ENCODE data around the gene CARD11. TPM values are rescaled to one million over a fixed set of nuclear protein-coding genes. Genes with fewer than 3 reads are reported as not detected.

CARD11 gene
- 29.0 and 32.9 TPM in 2 replicates for total RNA-seq (2014; rRNA removed; shearing (Covaris generic))
- polyA plus RNA-seq (2016; fragmentation: Nextera tagmentation; extraction: Ambion mirVana) = 17.7 and 19.0 TPM in 2 replicates
- long read RNA-seq = 0 reads

DNA sequence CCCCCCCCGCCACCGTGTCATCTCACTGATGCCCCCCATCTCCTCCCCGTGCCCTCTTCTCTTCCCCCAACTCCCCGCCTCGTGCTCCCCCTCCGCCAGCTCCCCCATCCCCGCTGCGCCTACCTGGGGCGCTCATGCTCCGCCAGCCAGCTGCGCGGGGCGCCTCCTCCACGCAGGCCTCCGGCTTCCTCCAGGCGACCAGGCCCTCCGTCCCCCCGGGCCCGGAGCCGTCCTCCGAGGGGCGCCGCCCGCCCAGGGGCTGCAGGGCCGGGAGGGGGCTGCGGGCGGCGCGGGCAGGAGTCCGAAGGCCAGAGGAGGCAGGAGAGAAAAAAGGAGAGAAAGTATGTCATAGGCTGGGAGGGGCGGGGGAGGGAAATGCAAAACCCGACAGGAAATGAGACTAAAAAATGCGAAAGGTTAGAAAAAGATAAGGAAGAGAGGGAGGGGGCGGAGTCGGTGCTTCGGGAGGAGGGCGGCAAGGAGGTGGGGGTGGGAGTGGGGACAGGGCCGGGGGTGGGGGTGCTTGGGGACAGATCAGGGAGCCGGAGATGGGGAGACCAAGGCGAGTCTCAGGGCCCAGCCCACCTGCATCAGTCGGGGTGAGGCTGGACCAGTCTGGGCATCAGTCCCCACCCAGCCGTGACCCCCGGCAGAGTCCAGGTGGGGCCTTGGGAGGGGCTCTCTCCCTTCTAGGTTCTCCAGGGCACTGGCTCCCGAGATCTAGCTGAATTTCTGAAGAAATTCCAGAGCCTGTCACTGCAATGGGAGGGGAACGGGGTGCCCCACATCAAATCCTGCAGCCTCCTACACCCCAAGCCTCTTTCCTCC, at the start of gene CARD11:
Gene CARD11 (minus strand): TSS at position 324 of the 828 bp plus-strand sequence. CDS start 85,361 bp downstream, outside the sequence.
- Histone ChIP-seq H3F3A (replicated peaks; ENCODE audit: low read depth) (0 out of 2 replicates have a peak, but pooled peaks cover 3% of the 10 kb centered on the region), H3K4me1 (ENCODE audit: insufficient read depth) (peaks cover 5% of the 10 kb centered on the region; the same call in 1 of the 2 replicates), H3K79me2 (replicated peaks; ENCODE audit: insufficient read depth) (peaks cover 30% of the 10 kb centered on the region), H3K4me2 (peak within 1 kb of the TSS; percentile 93), H3K4me3 (peak within 1 kb of the TSS; percentile 91), H3K36me3 (ENCODE audit: insufficient read depth) (no peaks in the 10 kb centered on the region), H2AFZ (peak within 1 kb of the TSS; percentile 98), H4K20me1 (replicated peaks; ENCODE audit: insufficient read depth) (no peaks in the 10 kb centered on the region), H3K27ac (ENCODE audit: low read depth) (no peak within 1 kb of the TSS), H3K9me2 (ENCODE audit: insufficient read depth) (no peaks in the 10 kb centered on the region), H3K27me3 (ENCODE audit: insufficient read depth) (no peaks in the 10 kb centered on the region)
- no peaks in the 10 kb centered on the region; the same call in 2 of the 3 replicates for H3K36me3 Mint-ChIP-seq (ENCODE audit: low read depth)
- ATAC-seq = peak; percentile 65
- peaks cover 17% of the 10 kb centered on the region for H3K27me3 Mint-ChIP-seq (ENCODE audit: insufficient read depth, low read depth, poor library complexity)
- peaks cover 13% of the 10 kb centered on the region for H3K4me1 Mint-ChIP-seq
- peak; percentile 78 for DNase-seq (ENCODE audit: low spot score)
- TF ChIP-seq, protein P1, sequence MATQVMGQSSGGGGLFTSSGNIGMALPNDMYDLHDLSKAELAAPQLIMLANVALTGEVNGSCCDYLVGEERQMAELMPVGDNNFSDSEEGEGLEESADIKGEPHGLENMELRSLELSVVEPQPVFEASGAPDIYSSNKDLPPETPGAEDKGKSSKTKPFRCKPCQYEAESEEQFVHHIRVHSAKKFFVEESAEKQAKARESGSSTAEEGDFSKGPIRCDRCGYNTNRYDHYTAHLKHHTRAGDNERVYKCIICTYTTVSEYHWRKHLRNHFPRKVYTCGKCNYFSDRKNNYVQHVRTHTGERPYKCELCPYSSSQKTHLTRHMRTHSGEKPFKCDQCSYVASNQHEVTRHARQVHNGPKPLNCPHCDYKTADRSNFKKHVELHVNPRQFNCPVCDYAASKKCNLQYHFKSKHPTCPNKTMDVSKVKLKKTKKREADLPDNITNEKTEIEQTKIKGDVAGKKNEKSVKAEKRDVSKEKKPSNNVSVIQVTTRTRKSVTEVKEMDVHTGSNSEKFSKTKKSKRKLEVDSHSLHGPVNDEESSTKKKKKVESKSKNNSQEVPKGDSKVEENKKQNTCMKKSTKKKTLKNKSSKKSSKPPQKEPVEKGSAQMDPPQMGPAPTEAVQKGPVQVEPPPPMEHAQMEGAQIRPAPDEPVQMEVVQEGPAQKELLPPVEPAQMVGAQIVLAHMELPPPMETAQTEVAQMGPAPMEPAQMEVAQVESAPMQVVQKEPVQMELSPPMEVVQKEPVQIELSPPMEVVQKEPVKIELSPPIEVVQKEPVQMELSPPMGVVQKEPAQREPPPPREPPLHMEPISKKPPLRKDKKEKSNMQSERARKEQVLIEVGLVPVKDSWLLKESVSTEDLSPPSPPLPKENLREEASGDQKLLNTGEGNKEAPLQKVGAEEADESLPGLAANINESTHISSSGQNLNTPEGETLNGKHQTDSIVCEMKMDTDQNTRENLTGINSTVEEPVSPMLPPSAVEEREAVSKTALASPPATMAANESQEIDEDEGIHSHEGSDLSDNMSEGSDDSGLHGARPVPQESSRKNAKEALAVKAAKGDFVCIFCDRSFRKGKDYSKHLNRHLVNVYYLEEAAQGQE (IDR thresholded peaks at IDR 0.05; ENCODE audit: unreplicated experiment) = no peak
- no peak for TF ChIP-seq STAT1 (IDR thresholded peaks at IDR 0.05; ENCODE audit: unreplicated experiment)
- H3K9me3 Mint-ChIP-seq = no peaks in the 10 kb centered on the region
- peak within 1 kb of the TSS; percentile 85 for H3K4me3 Mint-ChIP-seq
- H3K27ac Mint-ChIP-seq = 0 out of 2 replicates have a peak within 1 kb of the TSS, but pooled peaks have one; percentile 17

DNA sequence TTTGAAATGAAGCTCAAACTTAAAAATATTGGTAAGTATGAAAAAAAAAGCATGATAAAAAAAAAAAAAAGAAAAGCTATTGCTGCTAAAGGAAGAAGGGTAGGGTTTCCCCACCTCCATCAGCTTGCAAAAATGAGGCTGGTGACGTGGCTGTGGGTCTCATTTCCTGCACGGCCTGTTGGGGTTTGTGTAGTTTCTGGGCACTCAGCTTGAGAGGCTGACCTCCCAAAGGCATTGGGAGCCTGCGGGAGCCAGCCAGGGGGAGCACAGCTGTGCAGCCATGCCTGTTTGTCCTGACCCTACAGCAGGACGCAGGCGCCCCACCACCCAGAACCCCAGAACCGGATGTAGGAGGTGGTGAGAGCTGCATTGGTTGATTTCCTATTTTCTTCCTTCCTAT, 48.8 kb upstream of the CARD11 start:
- Histone ChIP-seq H3K27ac (ENCODE audit: low read depth) (no peak overlapping the region), H3K27me3 (ENCODE audit: insufficient read depth) (no peaks in the 10 kb centered on the region), H3K4me1 (ENCODE audit: insufficient read depth) (no peaks in the 10 kb centered on the region), H2AFZ (no peak overlapping the region), H3K4me3 (no peak overlapping the region), H3F3A (replicated peaks; ENCODE audit: low read depth) (no peaks in the 10 kb centered on the region), H3K36me3 (ENCODE audit: insufficient read depth) (no peaks in the 10 kb centered on the region), H4K20me1 (replicated peaks; ENCODE audit: insufficient read depth) (no peaks in the 10 kb centered on the region), H3K79me2 (replicated peaks; ENCODE audit: insufficient read depth) (no peaks in the 10 kb centered on the region), H3K9me2 (ENCODE audit: insufficient read depth) (no peaks in the 10 kb centered on the region), H3K4me2 (no peak overlapping the region)
- ATAC-seq = no peak
- peaks cover 2% of the 10 kb centered on the region for H3K27me3 Mint-ChIP-seq (ENCODE audit: insufficient read depth, low read depth, poor library complexity)
- no peak for DNase-seq (ENCODE audit: low spot score)
- H3K36me3 Mint-ChIP-seq (ENCODE audit: low read depth) = no peaks in the 10 kb centered on the region
- no peaks in the 10 kb centered on the region; the same call in 2 of the 3 replicates for H3K9me3 Mint-ChIP-seq
- H3K27ac Mint-ChIP-seq = no peak overlapping the region
- no peak overlapping the region for H3K4me3 Mint-ChIP-seq
- H3K4me1 Mint-ChIP-seq = peaks cover 5% of the 10 kb centered on the region
- TF ChIP-seq EZH2 (IDR thresholded peaks at IDR 0.05; ENCODE audit: low read depth, unreplicated experiment) (no peak), ZNF331 (CRISPR knock-in tag; IDR thresholded peaks at IDR 0.05; ENCODE audit: low read depth) (no peak), JUNB (IDR thresholded peaks at IDR 0.05; ENCODE audit: unreplicated experiment) (no peak), CREB1 (CRISPR knock-in tag; IDR thresholded peaks at IDR 0.05; ENCODE audit: low read depth) (no peak), ZNF114 (CRISPR knock-in tag; IDR thresholded peaks at IDR 0.05) (no peak)
- TF ChIP-seq, protein P2, sequence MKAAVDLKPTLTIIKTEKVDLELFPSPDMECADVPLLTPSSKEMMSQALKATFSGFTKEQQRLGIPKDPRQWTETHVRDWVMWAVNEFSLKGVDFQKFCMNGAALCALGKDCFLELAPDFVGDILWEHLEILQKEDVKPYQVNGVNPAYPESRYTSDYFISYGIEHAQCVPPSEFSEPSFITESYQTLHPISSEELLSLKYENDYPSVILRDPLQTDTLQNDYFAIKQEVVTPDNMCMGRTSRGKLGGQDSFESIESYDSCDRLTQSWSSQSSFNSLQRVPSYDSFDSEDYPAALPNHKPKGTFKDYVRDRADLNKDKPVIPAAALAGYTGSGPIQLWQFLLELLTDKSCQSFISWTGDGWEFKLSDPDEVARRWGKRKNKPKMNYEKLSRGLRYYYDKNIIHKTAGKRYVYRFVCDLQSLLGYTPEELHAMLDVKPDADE (IDR thresholded peaks at IDR 0.05) = no peak
- TF ChIP-seq, protein P1 (IDR thresholded peaks at IDR 0.05; ENCODE audit: unreplicated experiment) = no peak
